HCT116 (cell line): ENCODE results near the gene ABL2.

ENCODE experiments used
- ATF3 ChIP-seq: IDR thresholded peaks from 2 replicates; pipeline ENCODE4 v1.6.1; 2012
- CTCF ChIP-seq, 3 experiments: fragments of 200-600 bp in 1 of 3; sonication (generic) in 1 of 3; IDR thresholded peaks in 2 of 3; conservative IDR thresholded peaks in 1 of 3; 2 replicates each; pipeline ENCODE4 v1.5.1; 2012 to 2017; ENCODE audit warnings: low read depth in 2 of 3, low read length in 2 of 3, antibody characterized with exemption in 1 of 3, borderline replicate concordance in 1 of 3, control low read depth in 1 of 3, mild to moderate bottlenecking in 1 of 3, mixed read lengths in 1 of 3, mixed run types in 1 of 3, moderate library complexity in 1 of 3; ENCODE audit not compliant: insufficient read depth in 1 of 3
- EZH2 ChIP-seq: fragments of 200-600 bp; sonication (generic); IDR thresholded peaks from 2 replicates; pipeline ENCODE4 v1.6.1; 2017; ENCODE audit warnings: antibody characterized with exemption, mixed run types
- EZH2phosphoT487 ChIP-seq: fragments of 200-600 bp; IDR thresholded peaks from 2 replicates; pipeline ENCODE4 v1.6.1; 2018; ENCODE audit warnings: antibody characterized with exemption, borderline replicate concordance
- FOSL1 ChIP-seq: IDR thresholded peaks from 2 replicates; pipeline ENCODE4 v1.6.1; 2012; ENCODE audit warnings: low read depth
- POLR2A ChIP-seq: IDR thresholded peaks from 2 replicates; pipeline ENCODE4 v1.7.0; 2011; ENCODE audit warnings: borderline replicate concordance; ENCODE audit not compliant: insufficient read depth, insufficient read length; ENCODE audit errors: extremely low read depth
- POLR2AphosphoS5 ChIP-seq: IDR thresholded peaks from 2 replicates; pipeline ENCODE4 v1.6.1; 2011; ENCODE audit warnings: mild to moderate bottlenecking, low read depth, low read length, moderate library complexity
- RAD21 ChIP-seq: IDR thresholded peaks from 2 replicates; pipeline ENCODE4 v1.6.1; 2012; ENCODE audit warnings: low read depth, mild to moderate bottlenecking
- REST ChIP-seq: IDR thresholded peaks from 2 replicates; pipeline ENCODE4 v1.6.1; 2012; ENCODE audit warnings: low read depth
- SIN3A ChIP-seq: IDR thresholded peaks from 2 replicates; pipeline ENCODE4 v1.6.1; 2012; ENCODE audit warnings: low read depth
- TCF7L2 ChIP-seq: IDR thresholded peaks from 2 replicates; pipeline ENCODE4 v1.7.0; 2011; ENCODE audit warnings: borderline replicate concordance, inconsistent platforms; ENCODE audit not compliant: insufficient read depth, insufficient read length; ENCODE audit errors: extremely low read depth
- YY1 ChIP-seq: IDR thresholded peaks from 2 replicates; pipeline ENCODE4 v1.6.1; 2011; ENCODE audit warnings: low read length, low read depth, moderate library complexity, mild to moderate bottlenecking; ENCODE audit not compliant: insufficient replicate concordance; ENCODE audit errors: extremely low read depth
- ZFX ChIP-seq: fragments of 450-650 bp; IDR thresholded peaks from 2 replicates; pipeline ENCODE4 v1.6.1; 2017

- no peak for TF ChIP-seq FOSL1
- no peak for TF ChIP-seq CTCF (IDR thresholded peaks at IDR 0.05 in 2 of 3, conservative IDR thresholded peaks at IDR 0.05 in 1 of 3; ENCODE audit: borderline replicate concordance in 1 of 3, insufficient read depth in 1 of 3, low read depth in 2 of 3, low read length in 2 of 3)
- TF ChIP-seq RAD21 = no peak
- no peak for TF ChIP-seq EZH2phosphoT487
- TF ChIP-seq POLR2A = no peak
- no peak for TF ChIP-seq SIN3A
- TF ChIP-seq REST = no peak
- no peak for TF ChIP-seq ATF3
- TF ChIP-seq POLR2AphosphoS5 = no peak
- TF ChIP-seq EZH2 = no peak
- TF ChIP-seq ZFX = no peak
- no peak for TF ChIP-seq TCF7L2
- TF ChIP-seq YY1 = no peak
Measured at GRCh38 chr1:179184403-179184802, 45.1 kb downstream of the ABL2 start.
